Loucy (cell line): ENCODE data around the gene FOSL1.

Source experiments
- H2AFZ ChIP-seq: fragments of 200-600 bp; sonication (generic); 2 replicates; pipeline ENCODE4 v1.6.0; 2016; ENCODE audit warnings: antibody characterized with exemption, mild to moderate bottlenecking, low read length, moderate library complexity
- H3F3A ChIP-seq: fragments of 200-600 bp; 2 replicates; pipeline ENCODE4 v1.6.0; 2016; ENCODE audit warnings: antibody characterized with exemption, low read depth, mild to moderate bottlenecking
- H3K27me3 ChIP-seq: fragments of 200-600 bp; sonication (generic); 2 replicates; pipeline ENCODE4 v1.6.1; 2014; ENCODE audit warnings: low read length, mild to moderate bottlenecking; ENCODE audit not compliant: insufficient read depth, poor library complexity, severe bottlenecking
- H3K36me3 ChIP-seq: fragments of 200-600 bp; sonication (generic); 2 replicates; pipeline ENCODE4 v1.6.1; 2016; ENCODE audit warnings: low read length; ENCODE audit not compliant: insufficient read depth
- H3K4me1 ChIP-seq: fragments of 200-600 bp; sonication (generic); 2 replicates; pipeline ENCODE4 v1.5.1; 2014; ENCODE audit warnings: low read length, mild to moderate bottlenecking; ENCODE audit not compliant: insufficient read depth, poor library complexity, severe bottlenecking
- H3K4me2 ChIP-seq: fragments of 200-600 bp; sonication (generic); 2 replicates; pipeline ENCODE4 v1.6.0; 2014; ENCODE audit warnings: antibody characterized with exemption, low read length, low read depth, mild to moderate bottlenecking; ENCODE audit not compliant: poor library complexity, severe bottlenecking
- H3K4me3 ChIP-seq: fragments of 200-600 bp; sonication (generic); 2 replicates; pipeline ENCODE4 v1.5.1; 2014; ENCODE audit warnings: low read length, mild to moderate bottlenecking, mixed read lengths; ENCODE audit not compliant: poor library complexity, severe bottlenecking
- H3K79me2 ChIP-seq: fragments of 200-600 bp; sonication (generic); 2 replicates; pipeline ENCODE4 v1.6.1; 2014; ENCODE audit warnings: low read length; ENCODE audit not compliant: insufficient read depth
- H3K9ac ChIP-seq: fragments of 200-600 bp; sonication (generic); 2 replicates; pipeline ENCODE4 v1.6.0; 2014; ENCODE audit warnings: mild to moderate bottlenecking, low read depth, low read length, moderate library complexity; ENCODE audit not compliant: poor library complexity, severe bottlenecking
- H3K9me2 ChIP-seq: fragments of 200-600 bp; sonication (generic); replicated peaks from 2 replicates; pipeline ENCODE4 v1.6.1; 2016; ENCODE audit warnings: low read depth, low read length, mixed read lengths
- H3K9me3 ChIP-seq: fragments of 200-600 bp; sonication (generic); 2 replicates; pipeline ENCODE4 v1.6.1; 2014; ENCODE audit warnings: mild to moderate bottlenecking, antibody characterized with exemption, low read length, low read depth; ENCODE audit not compliant: insufficient read depth
- H4K20me1 ChIP-seq: fragments of 200-600 bp; sonication (generic); 2 replicates; pipeline ENCODE4 v1.6.0; 2014; ENCODE audit warnings: antibody characterized with exemption, low read length, mild to moderate bottlenecking; ENCODE audit not compliant: insufficient read depth, poor library complexity, severe bottlenecking
- CTCF ChIP-seq: fragments of 200-600 bp; sonication (generic); conservative IDR thresholded peaks from 2 replicates; pipeline ENCODE4 v1.5.1; 2014; ENCODE audit warnings: mild to moderate bottlenecking, antibody characterized with exemption, low read length
- EZH2phosphoT487 ChIP-seq: fragments of 200-600 bp; IDR thresholded peaks from 2 replicates; pipeline ENCODE4 v1.6.1; 2018; ENCODE audit warnings: antibody characterized with exemption, mild to moderate bottlenecking, moderate library complexity, borderline replicate concordance

FOSL1 gene

GRCh38 chr11:65859095-65859811, 40.9 kb downstream of the FOSL1 start:
- peak overlapping the region; percentile 80 for H3K4me3 ChIP-seq
- 0 out of 2 replicates have a peak, but pooled peaks cover 7% of the 10 kb centered on the region for H3F3A ChIP-seq
- TF ChIP-seq EZH2phosphoT487: no peak
- peak; percentile 40 for TF ChIP-seq CTCF
- H3K4me2 ChIP-seq: peak overlapping the region; percentile 95
- peak overlapping the region; percentile 98 for H3K9ac ChIP-seq
- peak overlapping the region; percentile 87 for H2AFZ ChIP-seq
- H3K79me2 ChIP-seq: peaks cover 74% of the 10 kb centered on the region
- peaks cover 11% of the 10 kb centered on the region for H3K27me3 ChIP-seq
- peaks cover 55% of the 10 kb centered on the region for H4K20me1 ChIP-seq
- H3K36me3 ChIP-seq: peaks cover 34% of the 10 kb centered on the region; the same call in 1 of the 2 replicates
- H3K4me1 ChIP-seq: peaks cover 47% of the 10 kb centered on the region
- H3K9me2 ChIP-seq: no peaks in the 10 kb centered on the region
- no peaks in the 10 kb centered on the region for H3K9me3 ChIP-seq

- peaks cover 34% of the 10 kb centered on the region; the same call in 1 of the 2 replicates for H3K36me3 ChIP-seq
- peaks cover 74% of the 10 kb centered on the region for H3K79me2 ChIP-seq
- 0 out of 2 replicates have a peak, but pooled peaks cover 7% of the 10 kb centered on the region for H3F3A ChIP-seq
These were observed 41.5 kb downstream of the FOSL1 start for GRCh38 chr11:65858681-65859087.

GRCh38 chr11:65857853-65858680, 42.1 kb downstream of the FOSL1 start, which contains the start of gene CFL1:
Gene CFL1, minus strand, starts transcription at chr11:65858180. Its CDS starts 81 bp downstream, at chr11:65858099.
- Histone ChIP-seq H3F3A (0 out of 2 replicates have a peak, but pooled peaks cover 7% of the 10 kb centered on the region), H3K4me2 (peak within 1 kb of the TSS; percentile 95), H2AFZ (peak within 1 kb of the TSS; percentile 87), H3K9me2 (no peaks in the 10 kb centered on the region), H3K36me3 (peaks cover 34% of the 10 kb centered on the region; the same call in 1 of the 2 replicates), H3K4me3 (peak within 1 kb of the TSS; percentile 80), H4K20me1 (peaks cover 67% of the 10 kb centered on the region), H3K9ac (peak within 1 kb of the TSS; percentile 95), H3K79me2 (peaks cover 74% of the 10 kb centered on the region), H3K9me3 (no peaks in the 10 kb centered on the region), H3K4me1 (peaks cover 48% of the 10 kb centered on the region), H3K27me3 (peaks cover 11% of the 10 kb centered on the region)
- TF ChIP-seq EZH2phosphoT487 (no peak), CTCF (no peak)

More at GRCh38 chr11:65858681-65859087, 41.5 kb downstream of the FOSL1 start:
- H4K20me1 ChIP-seq: peaks cover 60% of the 10 kb centered on the region
- peak overlapping the region; percentile 80 for H3K4me3 ChIP-seq
- H3K9ac ChIP-seq: peak overlapping the region; percentile 87
- no peak for TF ChIP-seq EZH2phosphoT487
- TF ChIP-seq CTCF: no peak
- H3K9me2 ChIP-seq: no peaks in the 10 kb centered on the region
- peaks cover 11% of the 10 kb centered on the region for H3K27me3 ChIP-seq
- H3K4me2 ChIP-seq: peak overlapping the region; percentile 95
- H2AFZ ChIP-seq: peak overlapping the region; percentile 87
- peaks cover 48% of the 10 kb centered on the region for H3K4me1 ChIP-seq
- no peaks in the 10 kb centered on the region for H3K9me3 ChIP-seq
